Transverse colon (tissue), 4 donors: ENCODE data around the gene MYH1. TPM values are rescaled to one million over a fixed set of nuclear protein-coding genes. Genes with fewer than 3 reads are reported as not detected.

Source experiments
- DNase-seq: peaks from one replicate; pipeline ENCODE4 v3.0.0-alpha.2; 2019
- H3K27ac ChIP-seq, 4 donors: fragments of 200-600 bp; sonication (generic); 2 replicates each; pipeline ENCODE4 v1.5.1; 2016 to 2018; ENCODE audit warnings: inconsistent platforms in 4 of 4
- H3K27me3 ChIP-seq: fragments of 200-600 bp; sonication (generic); 2 replicates; pipeline ENCODE4 v1.5.1; 2017; ENCODE audit warnings: inconsistent platforms
- H3K36me3 ChIP-seq, 4 donors: fragments of 200-600 bp; sonication (generic); 2 replicates each; pipeline ENCODE4 v1.5.1; 2017 to 2019; ENCODE audit warnings: inconsistent platforms in 4 of 4
- H3K4me1 ChIP-seq, 4 donors: fragments of 200-600 bp; sonication (generic); 2 replicates each; pipeline ENCODE4 v1.5.1; 2017 to 2020; ENCODE audit warnings: inconsistent platforms in 4 of 4
- H3K4me3 ChIP-seq, 4 donors: fragments of 200-600 bp; sonication (generic); 1 replicate in 1 of 4; 2 replicates in 3 of 4; pipeline versions ENCODE4 v1.5.1 to v1.6.1; 2017 to 2019; ENCODE audit warnings: inconsistent platforms in 4 of 4
- H3K9me3 ChIP-seq, 2 donors: fragments of 200-600 bp; sonication (generic); 2 replicates each; pipeline ENCODE4 v1.5.1; 2017 to 2019; ENCODE audit warnings: inconsistent platforms in 2 of 2
- EP300 ChIP-seq: sonication (generic); formaldehyde crosslinking; IDR thresholded peaks from one replicate; pipeline ENCODE4 v1.6.1; 2017; ENCODE audit warnings: antibody characterized with exemption, low read depth
- POLR2A ChIP-seq: fragments of 450-650 bp; IDR thresholded peaks from one replicate; pipeline ENCODE4 v1.6.1; 2016; ENCODE audit warnings: antibody characterized with exemption, mild to moderate bottlenecking, moderate library complexity
- POLR2AphosphoS5 ChIP-seq, 3 donors: sonication (generic); formaldehyde crosslinking; IDR thresholded peaks; one replicate each; pipeline ENCODE4 v1.6.1; 2016; ENCODE audit warnings: antibody characterized with exemption in 3 of 3
- WGBS, 2 donors: methylation state at CpG; one replicate each; pipeline ENCODE4 v1.1.5; 2018; ENCODE audit warnings: low coverage in 1 of 2; 5-methylcytosine and 5-hydroxymethylcytosine counted together
- in situ Hi-C, 4 donors: fragments of 200-750 bp; cut with MboI; loops; one replicate each; pipeline versions ENCODE4 v1.15.0 to v1.15.1; 2017; ENCODE audit warnings: low sequenced_read_pairs in 3 of 4, low pct_ligation_motif_present in 1 of 4, low pct_unique_long_range_greater_than_20kb in 1 of 4
- intact Hi-C: fragments of 100-400 bp; cut with DNase I; formaldehyde crosslinking; loops from one replicate; pipeline ENCODE4 v1.15.1; 2023; ENCODE audit warnings: low total_unique reads
- total RNA-seq, 4 donors: library from RNA; depleted of rRNA; stranded (reverse); fragments of >200 nt; gene quantifications; one replicate each; pipeline ENCODE4 v1.1.0, GENCODE V29; 2016
- TF ChIP-seq, protein P1 (sequence below), 5 experiments: fragments of 200-600 bp in 3 of 5; fragments of 450-650 bp in 2 of 5; sonication (generic) in 3 of 5; IDR thresholded peaks; 1 replicate in 2 of 5; 2 replicates in 3 of 5; pipeline ENCODE4 v1.5.1; 2016 to 2017; ENCODE audit warnings: antibody characterized with exemption in 5 of 5, inconsistent platforms in 3 of 5, mild to moderate bottlenecking in 2 of 5, moderate library complexity in 1 of 5

Gene MYH1
- total RNA-seq, 4 donors from 2014 or later = 0.16 to 1.6 TPM; not detected in 2

DNA sequence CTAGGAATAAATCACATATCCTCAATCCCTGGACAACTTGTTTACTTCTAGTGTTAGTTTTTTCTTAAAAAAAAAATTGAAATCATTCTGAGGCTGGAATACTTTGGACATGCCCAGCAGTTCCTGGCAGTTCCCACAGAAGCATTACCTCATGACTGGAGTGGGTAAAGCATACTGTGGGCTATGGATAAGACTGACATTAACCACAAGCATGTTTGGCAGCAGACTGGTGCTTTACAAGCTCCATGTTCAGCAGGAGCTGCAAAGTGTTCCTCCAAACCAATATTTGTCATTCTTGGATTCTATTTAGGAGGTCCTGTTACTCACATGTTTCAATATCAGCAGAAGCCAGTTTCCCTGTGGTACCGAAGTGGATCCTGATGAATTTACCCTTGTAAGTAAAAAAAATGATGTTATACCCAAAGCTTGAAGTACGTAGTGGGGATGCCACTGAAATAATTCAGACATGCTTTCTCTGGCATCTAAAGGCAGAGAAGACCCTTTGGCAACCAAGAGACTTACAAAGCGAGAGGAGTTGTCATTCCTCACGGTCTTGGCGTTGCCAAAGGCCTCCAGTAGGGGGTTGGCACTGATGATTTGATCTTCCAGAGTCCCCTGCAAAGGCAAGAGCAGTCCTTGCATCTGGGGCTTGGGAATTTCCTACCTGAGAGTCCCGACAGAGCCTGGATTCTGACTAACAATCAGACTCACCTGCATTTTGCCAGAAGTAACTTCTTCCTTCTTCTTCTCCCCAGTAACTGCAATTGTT lies 4.9 kb downstream of the MYH1 start:
- DNase-seq = no peak
- Histone ChIP-seq H3K4me3 (no peak overlapping the region), H3K27ac (no peak overlapping the region), H3K36me3 (no peaks in the 10 kb centered on the region), H3K27me3 (no peaks in the 10 kb centered on the region), H3K4me1 (no peaks in the 10 kb centered on the region), H3K9me3 (no peaks in the 10 kb centered on the region)
- WGBS, 2 donors = 77 to 89% methylated on average over 5 to 6 of the region's 6 CpGs
- intact Hi-C loops (loop anchor here (1.0 kb wide), 1 partner anchor 16 kb away; no protein-coding TSS in a partner anchor), in situ Hi-C loops (loop anchor here in 1 of 4 donors (25.0 kb wide), 1 partner anchor 99 kb away; no protein-coding TSS in a partner anchor)
- TF ChIP-seq, protein P1, sequence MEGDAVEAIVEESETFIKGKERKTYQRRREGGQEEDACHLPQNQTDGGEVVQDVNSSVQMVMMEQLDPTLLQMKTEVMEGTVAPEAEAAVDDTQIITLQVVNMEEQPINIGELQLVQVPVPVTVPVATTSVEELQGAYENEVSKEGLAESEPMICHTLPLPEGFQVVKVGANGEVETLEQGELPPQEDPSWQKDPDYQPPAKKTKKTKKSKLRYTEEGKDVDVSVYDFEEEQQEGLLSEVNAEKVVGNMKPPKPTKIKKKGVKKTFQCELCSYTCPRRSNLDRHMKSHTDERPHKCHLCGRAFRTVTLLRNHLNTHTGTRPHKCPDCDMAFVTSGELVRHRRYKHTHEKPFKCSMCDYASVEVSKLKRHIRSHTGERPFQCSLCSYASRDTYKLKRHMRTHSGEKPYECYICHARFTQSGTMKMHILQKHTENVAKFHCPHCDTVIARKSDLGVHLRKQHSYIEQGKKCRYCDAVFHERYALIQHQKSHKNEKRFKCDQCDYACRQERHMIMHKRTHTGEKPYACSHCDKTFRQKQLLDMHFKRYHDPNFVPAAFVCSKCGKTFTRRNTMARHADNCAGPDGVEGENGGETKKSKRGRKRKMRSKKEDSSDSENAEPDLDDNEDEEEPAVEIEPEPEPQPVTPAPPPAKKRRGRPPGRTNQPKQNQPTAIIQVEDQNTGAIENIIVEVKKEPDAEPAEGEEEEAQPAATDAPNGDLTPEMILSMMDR (IDR thresholded peaks at IDR 0.05) = no peak
- TF ChIP-seq POLR2A (no peak), EP300 (no peak), POLR2AphosphoS5 (IDR thresholded peaks at IDR 0.05) (no peak)

GRCh38 chr17:10512856-10513255 lies 5.5 kb downstream of the MYH1 start:
- Histone ChIP-seq H3K4me1 (no peaks in the 10 kb centered on the region), H3K27me3 (no peaks in the 10 kb centered on the region), H3K27ac (no peak overlapping the region), H3K36me3 (no peaks in the 10 kb centered on the region), H3K9me3 (no peaks in the 10 kb centered on the region), H3K4me3 (no peak overlapping the region)
- intact Hi-C loops (no loop called here), in situ Hi-C loops (loop anchor here in 1 of 4 donors (25.0 kb wide), 1 partner anchor 99 kb away; no protein-coding TSS in a partner anchor)
- WGBS, 2 donors = 56 to 71% methylated on average over 2 of the region's 2 CpGs
- DNase-seq = no peak
- no peak for TF ChIP-seq EP300
- TF ChIP-seq POLR2A = no peak
- TF ChIP-seq, protein P1 (IDR thresholded peaks at IDR 0.05) = no peak

DNA sequence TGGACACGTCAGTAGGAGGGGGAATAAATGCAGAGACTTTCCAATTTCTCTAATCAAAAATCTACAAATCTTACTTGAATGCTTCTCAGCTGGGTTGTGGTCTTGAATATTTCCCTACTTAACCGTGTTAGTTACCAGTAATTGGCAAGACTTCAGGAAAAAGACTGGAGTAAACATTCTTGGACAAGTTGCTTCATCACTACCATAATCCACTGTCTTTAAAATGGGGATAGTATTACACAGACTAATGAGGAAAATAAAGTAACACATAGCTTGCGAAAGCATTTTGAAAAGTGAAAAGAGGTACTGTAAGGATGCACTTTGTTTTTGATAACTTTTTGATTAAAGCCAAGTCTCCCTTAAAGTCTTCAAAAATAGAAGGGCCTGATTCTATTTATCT lies 18.4 kb downstream of the MYH1 start:
- TF ChIP-seq, protein P1 (IDR thresholded peaks at IDR 0.05) = no peak
- TF ChIP-seq POLR2AphosphoS5 (IDR thresholded peaks at IDR 0.05) (no peak), POLR2A (no peak), EP300 (no peak)
- DNase-seq = no peak
- Histone ChIP-seq H3K4me3 (no peak overlapping the region), H3K4me1 (no peaks in the 10 kb centered on the region), H3K9me3 (no peaks in the 10 kb centered on the region), H3K27ac (no peak overlapping the region), H3K36me3 (no peaks in the 10 kb centered on the region), H3K27me3 (no peaks in the 10 kb centered on the region)
- in situ Hi-C loops = loop anchor here in 1 of 4 donors (25.0 kb wide), 1 partner anchor 112 kb away; no protein-coding TSS in a partner anchor
- intact Hi-C loops = no loop called here
- 73 to 77% methylated on average over 3 of the region's 3 CpGs for WGBS, 2 donors

- Histone ChIP-seq H3K9me3 (peaks cover 21 to 27% of the 10 kb centered on the region in 2 donors), H3K4me1 (no peaks in the 10 kb centered on the region), H3K4me3 (no peak overlapping the region), H3K36me3 (no peaks in the 10 kb centered on the region), H3K27me3 (no peaks in the 10 kb centered on the region), H3K27ac (no peak overlapping the region)
- TF ChIP-seq, protein P1 (IDR thresholded peaks at IDR 0.05) = no peak
- TF ChIP-seq POLR2AphosphoS5 (IDR thresholded peaks at IDR 0.05) (no peak), EP300 (no peak), POLR2A (no peak)
- in situ Hi-C loops (no loop called here), intact Hi-C loops (no loop called here)
- WGBS, 2 donors = 84 to 100% methylated on average over 2 of the region's 2 CpGs
- no peak for DNase-seq
Measured at GRCh38 chr17:10492004-10492403, 26.3 kb downstream of the MYH1 start.
